A375 (cell line): Measurements from ENCODE around the gene KRTAP19-5. TPM values are rescaled to one million over a fixed set of nuclear protein-coding genes. Genes with fewer than 3 reads are reported as not detected.

Source experiments
- small RNA-seq: library from RNA; depleted of rRNA; stranded (forward); fragments of <200 nt; gene quantifications from one replicate; pipeline ENCODE3, GENCODE V24; 2014
- total RNA-seq: library from RNA; depleted of rRNA; stranded (reverse); fragments of >200 nt; shearing (Covaris generic); gene quantifications from 2 replicates; pipeline ENCODE4 v1.2.3, GENCODE V29; 2014; rRNA removed

KRTAP19-5 gene
- total RNA-seq: not detected in 2 replicates

GRCh38 chr21:30502041-30502440 lies at the start of gene KRTAP19-5:
Gene KRTAP19-5, minus strand, starts transcription at chr21:30502141. Its CDS starts 51 bp downstream, at chr21:30502090.

GRCh38 chr21:30541764-30542163 lies 39.8 kb upstream of the KRTAP19-5 start, which contains the start of gene KRTAP19-6:
Gene KRTAP19-6, minus strand, starts transcription at chr21:30541864. Its CDS starts 31 bp downstream, at chr21:30541833.

GRCh38 chr21:30497065-30497464 lies 4.9 kb downstream of the KRTAP19-5 start, which contains the start of gene KRTAP19-4:
Gene KRTAP19-4, minus strand, starts transcription at chr21:30497165. Its CDS starts 55 bp downstream, at chr21:30497110.

GRCh38 chr21:30491963-30492428 lies 9.9 kb downstream of the KRTAP19-5 start, which contains the start of gene KRTAP19-3:
Gene KRTAP19-3, minus strand, starts transcription at chr21:30492013. Its CDS starts 56 bp downstream, at chr21:30491957.

GRCh38 chr21:30487336-30487735 lies 14.6 kb downstream of the KRTAP19-5 start, which contains the start of gene KRTAP19-2:
Gene KRTAP19-2, minus strand, starts transcription at chr21:30487436. Its CDS starts 88 bp downstream, at chr21:30487348.

GRCh38 chr21:30480145-30480544 lies 21.8 kb downstream of the KRTAP19-5 start, which contains the start of gene KRTAP19-1:
Gene KRTAP19-1, minus strand, starts transcription at chr21:30480367. Its CDS starts 50 bp downstream, at chr21:30480317.

Small RNA genes within 50 kb of the gene (small RNA-seq; reads per million reads assigned to genes)
- not detected for gene AP000567.1
- not detected for gene KRTAP19-10P
- gene KRTAP19-11P: not detected
- gene KRTAP19-9P: not detected

Other genes with a start within 250 kb of the KRTAP19-5 start
- gene KRTAP24-1, start 219.2 kb downstream of the KRTAP19-5 start, total RNA-seq: not detected in 2 replicates
- not detected in 2 replicates for gene KRTAP25-1, start 212.6 kb downstream of the KRTAP19-5 start, total RNA-seq
- gene KRTAP26-1, start 181.8 kb downstream of the KRTAP19-5 start, total RNA-seq: not detected in 2 replicates
- not detected in 2 replicates for gene KRTAP27-1, start 164.4 kb downstream of the KRTAP19-5 start, total RNA-seq
- not detected in 2 replicates for gene KRTAP23-1, start 153.5 kb downstream of the KRTAP19-5 start, total RNA-seq
- not detected in 2 replicates for gene KRTAP13-2, start 129.9 kb downstream of the KRTAP19-5 start, total RNA-seq
- gene KRTAP13-1, start 106.1 kb downstream of the KRTAP19-5 start, total RNA-seq: not detected in 2 replicates
- gene KRTAP13-3, start 76.2 kb downstream of the KRTAP19-5 start, total RNA-seq: not detected in 2 replicates
- not detected in 2 replicates for gene KRTAP13-4, start 71.9 kb downstream of the KRTAP19-5 start, total RNA-seq
- not detected in 2 replicates for gene KRTAP15-1, start 61.9 kb downstream of the KRTAP19-5 start, total RNA-seq
- not detected in 2 replicates for gene KRTAP19-1, start 21.8 kb downstream of the KRTAP19-5 start, total RNA-seq
- not detected in 2 replicates for gene KRTAP19-2, start 14.7 kb downstream of the KRTAP19-5 start, total RNA-seq
- not detected in 2 replicates for gene KRTAP19-3, start 10.1 kb downstream of the KRTAP19-5 start, total RNA-seq
- gene KRTAP19-4, start 5.0 kb downstream of the KRTAP19-5 start, total RNA-seq: not detected in 2 replicates
- not detected in 2 replicates for gene KRTAP19-6, start 39.7 kb upstream of the KRTAP19-5 start, total RNA-seq
- gene KRTAP19-7, start 59.2 kb upstream of the KRTAP19-5 start, total RNA-seq: not detected in 2 replicates
- not detected in 2 replicates for gene KRTAP22-2, start 88.3 kb upstream of the KRTAP19-5 start, total RNA-seq
- gene KRTAP6-3, start 90.3 kb upstream of the KRTAP19-5 start, total RNA-seq: not detected in 2 replicates
- gene KRTAP6-2, start 96.8 kb upstream of the KRTAP19-5 start, total RNA-seq: not detected in 2 replicates
- not detected in 2 replicates for gene KRTAP22-1, start 98.9 kb upstream of the KRTAP19-5 start, total RNA-seq
- not detected in 2 replicates for gene KRTAP6-1, start 111.8 kb upstream of the KRTAP19-5 start, total RNA-seq
- gene KRTAP20-1, start 114.3 kb upstream of the KRTAP19-5 start, total RNA-seq: not detected in 2 replicates
- not detected in 2 replicates for gene KRTAP20-4, start 118.5 kb upstream of the KRTAP19-5 start, total RNA-seq
- 1.5 TPM in 1 of 2 replicates, not detected in the other for gene KRTAP20-2, start 133.1 kb upstream of the KRTAP19-5 start, total RNA-seq
- gene KRTAP20-3, start 140.7 kb upstream of the KRTAP19-5 start, total RNA-seq: not detected in 2 replicates
- not detected in 2 replicates for gene KRTAP21-3, start 216.6 kb upstream of the KRTAP19-5 start, total RNA-seq
- gene KRTAP21-2, start 245.1 kb upstream of the KRTAP19-5 start, total RNA-seq: not detected in 2 replicates